Right kidney (tissue), 1 donor: ENCODE results near the gene FAM20C.
"Not testable (repeated sequence)": the region's sequence is repeated elsewhere in the genome, so short reads cannot be mapped to it uniquely, and the experiment has no call there.

ENCODE experiments used
- DNase-seq: peaks from one replicate; pipeline ENCODE4 v3.0.0-alpha.2; 2016

Gene FAM20C

GRCh38 chr7:226281-226895 lies 34.0 kb downstream of the FAM20C start:
- DNase-seq: no peak

GRCh38 chr7:227926-228325 lies 35.6 kb downstream of the FAM20C start:
- no peak for DNase-seq

- no peak for DNase-seq
Observed at GRCh38 chr7:228610-229009, 36.2 kb downstream of the FAM20C start.

- DNase-seq: no peak
Observed at GRCh38 chr7:229184-229964, 37.0 kb downstream of the FAM20C start.

GRCh38 chr7:230274-230673 lies 37.9 kb downstream of the FAM20C start:
- DNase-seq: no peak

GRCh38 chr7:231030-231857 lies 38.9 kb downstream of the FAM20C start:
- peak; percentile 15 for DNase-seq

GRCh38 chr7:231858-232246 lies 39.5 kb downstream of the FAM20C start:
- peak; percentile 3 for DNase-seq

GRCh38 chr7:232410-233248 lies 40.3 kb downstream of the FAM20C start:
- DNase-seq: no peak

GRCh38 chr7:233249-234035 lies 41.1 kb downstream of the FAM20C start:
- DNase-seq: peak; percentile 41

- DNase-seq: no peak
Observed at GRCh38 chr7:234051-234707, 41.8 kb downstream of the FAM20C start.

GRCh38 chr7:234708-235553 lies 42.6 kb downstream of the FAM20C start:
- peak; percentile 23 for DNase-seq

- no peak for DNase-seq
Observed at GRCh38 chr7:235576-236395, 43.4 kb downstream of the FAM20C start.

- no peak for DNase-seq
Observed at GRCh38 chr7:236967-237366, 44.6 kb downstream of the FAM20C start.

- DNase-seq: no peak
Observed at GRCh38 chr7:237385-237784, 45.0 kb downstream of the FAM20C start.

GRCh38 chr7:240146-240676 lies 47.8 kb downstream of the FAM20C start:
- no peak for DNase-seq

GRCh38 chr7:240887-241421 lies 48.6 kb downstream of the FAM20C start:
- no peak for DNase-seq

- no peak for DNase-seq
Observed at GRCh38 chr7:241513-241912, 49.1 kb downstream of the FAM20C start.

GRCh38 chr7:242826-243579 lies 50.6 kb downstream of the FAM20C start:
- DNase-seq: not testable (repeated sequence)
